Breast epithelium (tissue), 3 donors: ENCODE data around the gene PDCD1LG2.

Experiments
- POLR2AphosphoS5 ChIP-seq, 3 donors: sonication (generic); formaldehyde crosslinking; IDR thresholded peaks; one replicate each; pipeline ENCODE4 v1.6.1; 2017; ENCODE audit warnings: antibody characterized with exemption in 3 of 3
- TF ChIP-seq, protein P1 (sequence below), 3 donors: fragments of 450-650 bp; IDR thresholded peaks; one replicate each; pipeline ENCODE4 v1.5.1; 2016 to 2017; ENCODE audit warnings: antibody characterized with exemption in 3 of 3, mild to moderate bottlenecking in 3 of 3, moderate library complexity in 3 of 3

GRCh38 chr9:5568868-5569267 is 58.5 kb downstream of the PDCD1LG2 start:
- TF ChIP-seq, protein P1, sequence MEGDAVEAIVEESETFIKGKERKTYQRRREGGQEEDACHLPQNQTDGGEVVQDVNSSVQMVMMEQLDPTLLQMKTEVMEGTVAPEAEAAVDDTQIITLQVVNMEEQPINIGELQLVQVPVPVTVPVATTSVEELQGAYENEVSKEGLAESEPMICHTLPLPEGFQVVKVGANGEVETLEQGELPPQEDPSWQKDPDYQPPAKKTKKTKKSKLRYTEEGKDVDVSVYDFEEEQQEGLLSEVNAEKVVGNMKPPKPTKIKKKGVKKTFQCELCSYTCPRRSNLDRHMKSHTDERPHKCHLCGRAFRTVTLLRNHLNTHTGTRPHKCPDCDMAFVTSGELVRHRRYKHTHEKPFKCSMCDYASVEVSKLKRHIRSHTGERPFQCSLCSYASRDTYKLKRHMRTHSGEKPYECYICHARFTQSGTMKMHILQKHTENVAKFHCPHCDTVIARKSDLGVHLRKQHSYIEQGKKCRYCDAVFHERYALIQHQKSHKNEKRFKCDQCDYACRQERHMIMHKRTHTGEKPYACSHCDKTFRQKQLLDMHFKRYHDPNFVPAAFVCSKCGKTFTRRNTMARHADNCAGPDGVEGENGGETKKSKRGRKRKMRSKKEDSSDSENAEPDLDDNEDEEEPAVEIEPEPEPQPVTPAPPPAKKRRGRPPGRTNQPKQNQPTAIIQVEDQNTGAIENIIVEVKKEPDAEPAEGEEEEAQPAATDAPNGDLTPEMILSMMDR (IDR thresholded peaks at IDR 0.05), result no peak
- no peak for TF ChIP-seq POLR2AphosphoS5 (IDR thresholded peaks at IDR 0.05)
